Lung (tissue), 12 donors: ENCODE results near the gene ARHGDIG. TPM values are rescaled to one million over a fixed set of nuclear protein-coding genes. Genes with fewer than 3 reads are reported as not detected.

ENCODE experiments used
- ATAC-seq: fragments of 200-7000 bp; cut with Tn5 transposase; one replicate; pipeline ENCODE4 v1.9.1; 2020; ENCODE audit warnings: moderate number of reproducible peaks; ENCODE audit not compliant: insufficient read depth, low FRiP score
- DNase-seq, 3 donors: peaks; one replicate each; pipeline ENCODE4 v3.0.0-alpha.2; 2013 to 2017
- H3K27ac ChIP-seq, 2 donors: one replicate each; pipeline ENCODE4 v1.5.1; 2013; ENCODE audit warnings: mild to moderate bottlenecking in 2 of 2, moderate library complexity in 2 of 2, control low read depth in 1 of 2, inconsistent platforms in 1 of 2, low read depth in 1 of 2, low read length in 1 of 2
- H3K27me3 ChIP-seq, 3 donors: one replicate each; pipeline ENCODE4 v1.5.1; 2013; ENCODE audit warnings: low read length in 2 of 3; ENCODE audit not compliant: control insufficient read depth in 3 of 3, insufficient read depth in 3 of 3
- H3K36me3 ChIP-seq, 4 donors: one replicate each; pipeline ENCODE4 v1.5.1; 2013; ENCODE audit warnings: low read length in 4 of 4, mild to moderate bottlenecking in 1 of 4, moderate library complexity in 1 of 4; ENCODE audit not compliant: control insufficient read depth in 4 of 4, insufficient read depth in 4 of 4
- H3K4me1 ChIP-seq, 5 donors: one replicate each; pipeline ENCODE4 v1.5.1; 2013; ENCODE audit warnings: low read length in 5 of 5, mild to moderate bottlenecking in 2 of 5, moderate library complexity in 1 of 5; ENCODE audit not compliant: control insufficient read depth in 5 of 5, insufficient read depth in 5 of 5
- H3K4me3 ChIP-seq: one replicate; pipeline ENCODE4 v1.5.1; 2013; ENCODE audit warnings: mild to moderate bottlenecking, control low read depth, moderate library complexity
- H3K9ac ChIP-seq, 2 donors: one replicate each; pipeline ENCODE4 v1.5.1; 2013; ENCODE audit warnings: low read length in 2 of 2, control low read depth in 1 of 2; ENCODE audit not compliant: insufficient read depth in 1 of 2
- H3K9me3 ChIP-seq, 4 donors: one replicate each; pipeline ENCODE4 v1.5.1; 2013; ENCODE audit warnings: low read length in 3 of 4, mild to moderate bottlenecking in 1 of 4, moderate library complexity in 1 of 4; ENCODE audit not compliant: control insufficient read depth in 4 of 4, insufficient read depth in 3 of 4
- CTCF ChIP-seq: IDR thresholded peaks from 2 replicates; pipeline ENCODE4 v1.5.1; 2012; ENCODE audit warnings: mild to moderate bottlenecking; ENCODE audit errors: control extremely low read depth, extremely low read depth
- WGBS, 2 donors: extraction: QIAGEN DNeasy Blood & Tissue Kit; methylation state at CpG; one replicate each; pipeline ENCODE4 v1.1.7; 2013; 5-methylcytosine and 5-hydroxymethylcytosine counted together
- polyA plus RNA-seq, 2 donors: library from polyadenylated mRNA; stranded (reverse); fragments of 200-250 nt; gene quantifications; one replicate each; pipeline ENCODE4 v1.2.1, GENCODE V29; 2013
- total RNA-seq, 2 donors: library from RNA; depleted of rRNA in 1 of 2; stranded (reverse); fragments of >200 nt in 1 of 2; gene quantifications; one replicate each; pipeline ENCODE4 v1.2.1, GENCODE V29; 2014 to 2021
- donor health status: control.
- donor health status: control.
- donor health status: Bipolar disorder and iron deficiency.
- donor health status: healthy.
- donor health status: DM: yes; HTN: yes; CAD: no.

The ARHGDIG gene
- total and polyA plus RNA-seq, 4 donors: 0.07 to 0.58 (median 0.26) TPM; not detected in 1

- peak overlapping the region in 1 of 2 donors; percentile 2 for H3K9ac ChIP-seq
- H3K4me1 ChIP-seq: peaks cover 0 to 5% (median 0%) of the 10 kb centered on the region in 5 donors
- no peaks in the 10 kb centered on the region for H3K9me3 ChIP-seq
- no peak overlapping the region for H3K4me3 ChIP-seq
- DNase-seq (peak in 2 of 3 donors; percentile 28 to 35), ATAC-seq (no peak)
- 42 to 48% methylated on average over 30 of the region's 30 CpGs for WGBS, 2 donors
- TF ChIP-seq CTCF: no peak
- H3K27me3 ChIP-seq: no peaks in the 10 kb centered on the region
- peaks cover 0 to 14% (median 9%) of the 10 kb centered on the region in 4 donors for H3K36me3 ChIP-seq
- peak overlapping the region in 1 of 2 donors; percentile 24 for H3K27ac ChIP-seq
These were observed 27.7 kb upstream of the ARHGDIG start for GRCh38 chr16:252366-253337.

- Histone ChIP-seq H3K4me1 (peaks cover 0 to 5% (median 0%) of the 10 kb centered on the region in 5 donors), H3K9me3 (no peaks in the 10 kb centered on the region), H3K9ac (no peak overlapping the region), H3K27ac (no peak overlapping the region), H3K27me3 (no peaks in the 10 kb centered on the region), H3K36me3 (peaks cover 0 to 14% (median 9%) of the 10 kb centered on the region in 4 donors), H3K4me3 (no peak overlapping the region)
- DNase-seq (no peak), ATAC-seq (no peak)
- WGBS, 2 donors: 74 to 79% methylated on average over 6 of the region's 6 CpGs
- TF ChIP-seq CTCF: no peak
These were observed 26.6 kb upstream of the ARHGDIG start for GRCh38 chr16:253833-254232.

GRCh38 chr16:254461-254860, 25.9 kb upstream of the ARHGDIG start:
- DNase-seq (no peak), ATAC-seq (no peak)
- Histone ChIP-seq H3K4me1 (peaks cover 0 to 5% (median 0%) of the 10 kb centered on the region in 5 donors), H3K27ac (no peak overlapping the region), H3K27me3 (no peaks in the 10 kb centered on the region), H3K9ac (no peak overlapping the region), H3K36me3 (peaks cover 0 to 15% (median 9%) of the 10 kb centered on the region in 4 donors), H3K4me3 (no peak overlapping the region), H3K9me3 (no peaks in the 10 kb centered on the region)
- TF ChIP-seq CTCF: no peak
- WGBS, 2 donors: 95 to 96% methylated on average over 25 of the region's 25 CpGs
